ENCODE data around the gene MMP26. TPM values are rescaled to one million over a fixed set of nuclear protein-coding genes. Genes with fewer than 3 reads are reported as not detected.
A peak's percentile ranks its signal among the peaks of the same experiment; 100 is the strongest.
"Not testable (repeated sequence)": the region's sequence is repeated elsewhere in the genome, so short reads cannot be mapped to it uniquely, and the experiment has no call there.

The MMP26 gene
- total RNA-seq, 2 experiments from 2014 or later: not detected

DNA sequence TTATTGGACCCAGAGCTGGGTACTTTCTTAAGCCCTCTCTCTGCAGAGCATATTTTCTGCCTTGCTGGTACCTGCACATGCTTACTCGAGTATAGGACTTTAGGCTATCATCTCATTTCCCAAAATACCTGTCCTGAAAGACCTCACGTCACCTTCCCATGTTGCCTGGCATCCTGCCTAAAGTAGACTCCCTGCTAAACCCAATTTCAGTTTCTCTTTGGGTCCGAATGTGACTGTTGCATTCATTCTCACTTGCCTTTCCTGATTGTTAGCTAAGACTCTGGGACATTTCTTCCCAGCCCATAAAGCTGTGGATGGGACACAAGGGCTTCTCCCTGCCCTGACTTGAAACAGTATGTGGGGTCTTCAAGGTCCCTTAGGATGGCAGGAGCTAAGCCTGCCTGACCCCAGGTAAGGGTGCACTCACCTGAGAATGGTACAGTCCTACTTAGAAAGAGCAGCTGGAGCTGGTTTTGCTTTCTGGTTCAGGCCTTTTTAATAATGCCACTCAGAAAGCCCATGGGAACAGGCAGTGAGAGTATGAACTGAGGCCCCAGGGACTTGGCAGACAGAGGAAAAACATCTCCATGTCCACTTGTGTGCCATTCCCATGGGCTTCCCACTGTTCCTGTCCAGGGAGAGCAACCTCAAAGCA is 19.8 kb upstream of the MMP26 start:
- ChIA-PET CTCF (no interaction called here), POLR2A (no interaction called here)
- H3K36me3 Mint-ChIP-seq (ENCODE audit: low read depth): no peaks in the 10 kb centered on the region
- H3K4me1 Mint-ChIP-seq: no peaks in the 10 kb centered on the region
- no peaks in the 10 kb centered on the region for H3K9me3 Mint-ChIP-seq (ENCODE audit: low read depth)
- ATAC-seq: no peak
- H3K27me3 Mint-ChIP-seq: no peaks in the 10 kb centered on the region
- intact Hi-C loops (cut with DNase I, micrococcal nuclease): no loop called here
- DNase-seq: no peak
- H3K27ac Mint-ChIP-seq: no peak overlapping the region
- no peak overlapping the region for H3K4me3 Mint-ChIP-seq

DNA sequence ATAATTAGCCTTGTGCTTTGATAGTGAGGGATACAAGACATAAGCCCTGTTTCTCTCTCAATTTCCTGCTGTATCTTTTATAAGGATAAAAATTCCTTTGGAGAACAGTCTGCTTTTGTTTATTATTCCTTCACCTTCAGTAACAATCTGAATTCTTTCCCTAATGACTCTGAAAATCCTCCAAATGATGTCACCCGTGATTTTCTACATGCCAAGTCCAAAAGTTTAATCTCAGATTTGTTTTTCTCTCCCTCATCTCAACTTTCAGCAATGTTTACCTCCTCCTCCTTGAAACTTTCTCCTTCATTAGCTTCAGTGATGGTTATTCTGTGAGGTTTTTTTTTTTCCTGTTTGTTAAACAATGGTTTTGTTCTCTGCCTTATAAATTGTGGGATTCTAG is 9.1 kb upstream of the MMP26 start:
- Mint-ChIP-seq H3K36me3 (ENCODE audit: low read depth) (no peaks in the 10 kb centered on the region), H3K4me1 (no peaks in the 10 kb centered on the region), H3K4me3 (no peak overlapping the region), H3K27ac (no peak overlapping the region), H3K9me3 (ENCODE audit: low read depth) (no peaks in the 10 kb centered on the region), H3K27me3 (peaks cover 13% of the 10 kb centered on the region)
- ATAC-seq (no peak), DNase-seq (no peak)
- ChIA-PET POLR2A (no interaction called here), CTCF (no interaction called here)
- intact Hi-C loops (cut with DNase I, micrococcal nuclease): no loop called here

DNA sequence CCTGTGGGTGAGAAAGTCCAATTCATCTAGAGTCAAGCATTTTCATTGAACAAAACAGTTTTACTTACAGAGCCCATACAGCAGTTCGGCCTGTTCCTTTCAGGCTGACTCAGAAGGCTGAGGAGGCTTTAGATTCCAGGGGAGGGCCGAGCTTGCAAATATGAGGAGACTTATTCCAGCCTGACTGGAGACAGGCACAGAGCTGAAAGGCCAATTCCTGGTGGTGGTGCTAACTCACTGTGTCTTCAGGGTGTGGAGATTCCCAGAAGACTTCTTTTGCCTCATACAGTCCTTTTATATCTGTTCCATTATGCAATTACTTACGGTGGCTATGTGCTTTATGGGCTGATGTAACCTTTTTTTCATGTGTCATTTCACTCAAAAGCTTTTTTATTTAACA is 7.0 kb upstream of the MMP26 start, which contains the start of gene OR51E2:
OR51E2 (minus strand) TSS at position 269 of the 400 bp plus-strand sequence. CDS start 15,142 bp downstream, outside the sequence.
- no peak for ATAC-seq
- CTCF ChIA-PET: interaction anchor here (1.3 kb wide), 1 partner anchor 60 kb away, joined by 3 read pairs; the partner anchor contains the start of gene OR51D1
- POLR2A ChIA-PET: no interaction called here
- no peak within 1 kb of the TSS for H3K27ac Mint-ChIP-seq
- intact Hi-C loops (cut with DNase I, micrococcal nuclease): no loop called here
- no peaks in the 10 kb centered on the region for H3K9me3 Mint-ChIP-seq (ENCODE audit: low read depth)
- H3K36me3 Mint-ChIP-seq (ENCODE audit: low read depth): no peaks in the 10 kb centered on the region
- H3K4me1 Mint-ChIP-seq: no peaks in the 10 kb centered on the region
- no peak within 1 kb of the TSS for H3K4me3 Mint-ChIP-seq
- peaks cover 10% of the 10 kb centered on the region for H3K27me3 Mint-ChIP-seq
- no peak for DNase-seq

DNA sequence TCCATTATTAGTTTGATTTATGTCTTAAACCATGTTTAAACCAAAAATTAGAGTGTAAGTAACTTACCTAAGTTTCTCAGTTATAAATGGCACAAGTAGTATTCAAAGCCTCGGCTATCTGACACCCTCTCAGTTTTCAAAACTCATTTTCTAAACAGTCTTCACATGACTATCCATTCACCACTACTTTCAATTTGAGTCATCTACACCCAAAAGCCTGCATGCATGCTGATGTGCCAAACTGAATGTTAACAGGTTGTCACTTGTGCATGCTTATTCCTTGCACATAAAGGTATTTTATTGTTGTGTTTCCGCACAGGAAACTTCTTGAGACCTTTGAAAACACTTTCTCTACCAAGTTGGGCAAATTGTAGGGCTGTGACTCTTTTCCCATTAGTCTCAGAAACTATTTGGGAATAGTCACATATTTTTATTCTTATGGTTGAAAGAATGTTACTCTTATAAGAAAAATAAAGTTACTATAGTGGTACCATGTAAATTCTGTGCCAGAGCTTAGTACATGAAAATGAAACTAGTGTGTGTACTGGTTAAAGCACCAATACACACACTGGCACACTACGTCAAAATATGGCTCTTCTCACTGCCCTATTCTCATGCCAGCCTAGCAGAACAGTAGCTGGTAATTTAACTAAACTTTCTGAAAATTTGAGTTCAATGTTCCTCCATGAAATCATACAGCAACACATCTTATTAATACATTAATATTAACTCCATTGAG is 4.7 kb upstream of the MMP26 start:
- Mint-ChIP-seq H3K4me3 (no peak overlapping the region), H3K27me3 (peaks cover 10% of the 10 kb centered on the region), H3K36me3 (ENCODE audit: low read depth) (no peaks in the 10 kb centered on the region), H3K9me3 (ENCODE audit: low read depth) (no peaks in the 10 kb centered on the region), H3K4me1 (no peaks in the 10 kb centered on the region), H3K27ac (no peak overlapping the region)
- no peak for DNase-seq
- ChIA-PET POLR2A (no interaction called here), CTCF (no interaction called here)
- intact Hi-C loops (cut with DNase I, micrococcal nuclease): no loop called here
- ATAC-seq: peak; percentile 33

- no peaks in the 10 kb centered on the region for H3K9me3 Mint-ChIP-seq (ENCODE audit: low read depth)
- no peaks in the 10 kb centered on the region for H3K4me1 Mint-ChIP-seq
- H3K27ac Mint-ChIP-seq: no peak overlapping the region
- intact Hi-C loops (cut with DNase I, micrococcal nuclease): no loop called here
- no peak for ATAC-seq
- no peaks in the 10 kb centered on the region for H3K36me3 Mint-ChIP-seq (ENCODE audit: low read depth)
- peaks cover 10% of the 10 kb centered on the region for H3K27me3 Mint-ChIP-seq
- ChIA-PET CTCF (no interaction called here), POLR2A (no interaction called here)
- H3K4me3 Mint-ChIP-seq: no peak overlapping the region
- DNase-seq: no peak
These were observed 4.2 kb upstream of the MMP26 start for GRCh38 chr11:4700436-4700820.

DNA sequence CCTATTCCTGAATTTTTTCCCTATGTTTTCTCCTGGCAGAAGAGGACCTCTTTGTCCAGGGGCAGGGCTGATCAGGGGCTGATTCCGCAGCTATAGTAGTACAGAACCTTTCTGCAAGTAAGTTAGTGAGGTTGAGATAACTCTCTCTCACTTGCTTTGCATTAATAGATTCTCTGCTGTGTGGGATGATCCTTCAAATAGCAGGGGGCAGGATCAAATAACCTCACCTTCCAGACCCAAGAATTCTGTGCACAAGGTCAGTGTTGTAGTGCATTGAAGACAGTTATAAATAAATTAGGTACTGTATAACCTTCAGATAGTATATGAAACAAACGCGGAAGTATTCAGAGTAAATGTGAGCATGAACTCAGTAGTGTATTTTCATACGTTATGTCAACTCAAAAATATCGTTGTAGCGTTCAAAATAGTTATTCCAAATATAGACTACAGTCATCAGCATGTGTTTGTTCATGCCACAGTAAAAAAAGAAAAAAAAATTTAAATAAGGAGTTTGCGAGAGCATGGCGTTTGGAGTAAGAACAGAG is 278 bp downstream of the MMP26 start:
- H3K36me3 Mint-ChIP-seq (ENCODE audit: low read depth): no peaks in the 10 kb centered on the region
- ChIA-PET POLR2A (no interaction called here), CTCF (no interaction called here)
- ATAC-seq (no peak), DNase-seq (no peak)
- H3K27ac Mint-ChIP-seq: no peak overlapping the region
- H3K27me3 Mint-ChIP-seq: peaks cover 14% of the 10 kb centered on the region
- no peaks in the 10 kb centered on the region for H3K4me1 Mint-ChIP-seq
- intact Hi-C loops (cut with DNase I, micrococcal nuclease): no loop called here
- no peak overlapping the region for H3K4me3 Mint-ChIP-seq
- no peaks in the 10 kb centered on the region for H3K9me3 Mint-ChIP-seq (ENCODE audit: low read depth)

DNA sequence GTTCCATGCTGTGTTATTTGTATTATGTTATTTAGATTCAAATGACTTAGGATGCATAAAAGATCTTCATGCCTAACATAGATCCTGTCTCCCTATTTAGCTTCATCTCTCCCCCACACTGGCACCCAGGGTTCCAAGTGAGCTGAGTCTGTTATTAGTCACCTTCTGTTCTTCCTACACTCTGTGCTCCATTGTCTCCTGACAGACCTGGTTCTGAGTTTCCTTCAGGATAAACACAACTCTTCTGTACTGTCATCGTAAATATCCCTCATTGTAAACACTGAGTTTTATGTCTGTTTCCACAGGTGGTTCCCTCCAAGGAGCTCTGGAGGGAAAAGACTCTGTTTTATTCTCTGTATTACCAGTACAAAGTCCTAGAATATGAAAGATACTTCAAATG is 8.7 kb downstream of the MMP26 start:
- ChIA-PET POLR2A (no interaction called here), CTCF (no interaction called here)
- Mint-ChIP-seq H3K4me3 (no peak overlapping the region), H3K36me3 (ENCODE audit: low read depth) (no peaks in the 10 kb centered on the region), H3K27ac (no peak overlapping the region), H3K27me3 (peaks cover 14% of the 10 kb centered on the region), H3K9me3 (ENCODE audit: low read depth) (no peaks in the 10 kb centered on the region), H3K4me1 (no peaks in the 10 kb centered on the region)
- ATAC-seq (no peak), DNase-seq (no peak)
- intact Hi-C loops (cut with DNase I, micrococcal nuclease): no loop called here

DNA sequence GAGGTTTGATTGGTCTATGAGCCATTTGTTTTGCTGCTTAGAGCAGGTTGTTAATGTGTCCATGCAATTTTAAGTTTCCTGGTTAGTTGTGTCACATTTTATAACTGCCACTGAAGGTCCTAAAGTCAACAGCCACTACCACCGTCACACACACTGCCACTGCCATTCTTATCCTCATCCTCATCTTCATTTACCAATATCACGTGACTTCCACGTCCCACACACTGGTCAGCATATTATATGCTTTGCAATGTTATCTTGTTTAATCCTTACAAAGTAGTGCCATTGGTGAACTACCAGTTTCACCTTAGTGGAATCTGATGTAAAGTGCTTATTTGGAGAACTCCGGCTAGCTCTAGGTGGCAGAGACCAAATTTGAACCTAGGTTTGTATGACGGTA is 9.7 kb downstream of the MMP26 start:
- H3K9me3 Mint-ChIP-seq (ENCODE audit: low read depth): no peaks in the 10 kb centered on the region
- H3K4me3 Mint-ChIP-seq: no peak overlapping the region
- ATAC-seq (no peak), DNase-seq (no peak)
- no peak overlapping the region for H3K27ac Mint-ChIP-seq
- CTCF ChIA-PET: no interaction called here
- intact Hi-C loops (cut with DNase I, micrococcal nuclease): loop anchor here in 1 of 2 experiments (2.0 kb wide), 1 partner anchor 21 kb away; no protein-coding TSS in a partner anchor
- H3K4me1 Mint-ChIP-seq: no peaks in the 10 kb centered on the region
- no peaks in the 10 kb centered on the region for H3K36me3 Mint-ChIP-seq (ENCODE audit: low read depth)
- H3K27me3 Mint-ChIP-seq: peaks cover 18% of the 10 kb centered on the region
- POLR2A ChIA-PET: no interaction called here

DNA sequence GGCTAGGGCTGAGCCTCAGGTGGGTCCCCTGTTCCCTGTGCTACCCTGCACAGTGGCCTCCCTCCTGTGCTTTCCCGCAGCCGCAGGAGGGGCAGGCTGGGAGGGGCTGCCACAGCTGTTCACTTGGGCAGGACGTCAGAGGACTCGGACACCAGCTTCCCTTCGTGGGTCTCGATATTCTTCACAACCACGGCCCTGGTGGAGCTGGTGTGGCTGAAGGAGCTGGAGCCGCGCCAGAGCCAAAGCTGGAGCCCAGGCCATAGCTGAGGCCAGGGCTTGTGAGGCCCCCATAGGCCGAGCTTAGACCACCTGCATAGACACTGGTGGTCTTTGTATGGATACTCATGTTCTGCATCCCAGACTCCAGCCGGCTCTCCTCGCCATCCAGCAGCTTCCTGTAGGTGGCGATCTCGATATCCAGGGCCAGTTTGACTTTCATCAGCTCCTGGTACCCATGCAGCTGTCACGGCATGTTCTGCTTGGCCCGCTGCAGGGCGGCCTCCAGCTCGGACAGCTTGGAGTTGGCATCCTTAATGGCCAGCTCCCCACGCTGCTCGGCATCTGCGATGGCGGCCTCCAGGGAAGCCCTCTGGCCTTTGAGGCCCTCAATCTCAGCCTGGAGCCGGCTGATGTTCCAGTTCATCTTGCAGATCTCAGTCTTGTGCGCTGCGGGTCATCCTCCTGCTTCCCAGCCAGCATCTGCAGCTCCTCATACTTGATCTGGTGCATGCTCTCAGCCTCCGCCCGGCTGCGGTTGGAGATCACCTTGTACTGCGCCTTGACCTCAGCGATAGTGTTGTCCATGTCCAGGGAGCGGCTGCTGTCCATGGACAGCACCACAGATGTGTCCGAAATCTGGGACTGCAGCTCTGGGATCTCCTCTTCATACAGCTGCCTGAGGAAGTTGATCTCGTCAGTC is 18.3 kb downstream of the MMP26 start:
- intact Hi-C loops (cut with DNase I, micrococcal nuclease); ATAC-seq; H3K27ac Mint-ChIP-seq; H3K4me3 Mint-ChIP-seq; H3K9me3 Mint-ChIP-seq (ENCODE audit: low read depth); H3K27me3 Mint-ChIP-seq; H3K4me1 Mint-ChIP-seq; DNase-seq; H3K36me3 Mint-ChIP-seq (ENCODE audit: low read depth); POLR2A ChIA-PET; CTCF ChIA-PET: not testable (repeated sequence)

DNA sequence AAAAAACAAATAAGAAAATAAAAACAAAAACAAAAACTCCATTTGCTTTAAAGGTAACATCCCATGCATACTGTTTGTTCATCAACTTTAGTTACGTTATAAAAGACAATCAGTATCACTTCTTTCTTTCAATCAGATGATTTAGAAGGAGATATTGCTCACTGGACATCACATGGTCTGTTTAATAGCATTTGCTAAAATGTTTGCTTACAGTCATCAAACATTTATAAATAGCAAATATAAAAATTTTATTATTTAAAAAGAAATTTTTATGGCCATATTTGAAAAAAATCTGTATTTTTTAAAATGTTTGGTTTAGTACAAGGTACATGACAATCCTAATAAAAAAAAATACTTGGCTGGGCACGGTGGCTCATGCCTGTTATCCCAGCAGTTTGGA is 22.6 kb downstream of the MMP26 start:
- no peaks in the 10 kb centered on the region for H3K36me3 Mint-ChIP-seq (ENCODE audit: low read depth)
- no peaks in the 10 kb centered on the region for H3K4me1 Mint-ChIP-seq
- H3K27me3 Mint-ChIP-seq: no peaks in the 10 kb centered on the region
- H3K4me3 Mint-ChIP-seq: no peak overlapping the region
- intact Hi-C loops (cut with DNase I, micrococcal nuclease): no loop called here
- ATAC-seq (no peak), DNase-seq (no peak)
- POLR2A ChIA-PET: no interaction called here
- H3K27ac Mint-ChIP-seq: no peak overlapping the region
- CTCF ChIA-PET: no interaction called here
- H3K9me3 Mint-ChIP-seq (ENCODE audit: low read depth): no peaks in the 10 kb centered on the region

GRCh38 chr11:4740735-4741134 is 36.2 kb downstream of the MMP26 start:
- no peak overlapping the region for H3K27ac Mint-ChIP-seq
- CTCF ChIA-PET: no interaction called here
- H3K9me3 Mint-ChIP-seq (ENCODE audit: low read depth): no peaks in the 10 kb centered on the region
- no peak overlapping the region for H3K4me3 Mint-ChIP-seq
- DNase-seq (no peak), ATAC-seq (no peak)
- no peaks in the 10 kb centered on the region for H3K4me1 Mint-ChIP-seq
- H3K36me3 Mint-ChIP-seq (ENCODE audit: low read depth): no peaks in the 10 kb centered on the region
- POLR2A ChIA-PET: no interaction called here
- intact Hi-C loops (cut with DNase I, micrococcal nuclease): no loop called here
- H3K27me3 Mint-ChIP-seq: peaks cover 15% of the 10 kb centered on the region

Measured in activated CD4-positive, alpha-beta T cell treated with anti-CD3 and anti-CD28 coated beads for 36 hours (primary cell).